Measurements from ENCODE around the gene RBM23.
"Not testable (repeated sequence)": the region's sequence is repeated elsewhere in the genome, so short reads cannot be mapped to it uniquely, and the experiment has no call there.

The RBM23 gene

DNA sequence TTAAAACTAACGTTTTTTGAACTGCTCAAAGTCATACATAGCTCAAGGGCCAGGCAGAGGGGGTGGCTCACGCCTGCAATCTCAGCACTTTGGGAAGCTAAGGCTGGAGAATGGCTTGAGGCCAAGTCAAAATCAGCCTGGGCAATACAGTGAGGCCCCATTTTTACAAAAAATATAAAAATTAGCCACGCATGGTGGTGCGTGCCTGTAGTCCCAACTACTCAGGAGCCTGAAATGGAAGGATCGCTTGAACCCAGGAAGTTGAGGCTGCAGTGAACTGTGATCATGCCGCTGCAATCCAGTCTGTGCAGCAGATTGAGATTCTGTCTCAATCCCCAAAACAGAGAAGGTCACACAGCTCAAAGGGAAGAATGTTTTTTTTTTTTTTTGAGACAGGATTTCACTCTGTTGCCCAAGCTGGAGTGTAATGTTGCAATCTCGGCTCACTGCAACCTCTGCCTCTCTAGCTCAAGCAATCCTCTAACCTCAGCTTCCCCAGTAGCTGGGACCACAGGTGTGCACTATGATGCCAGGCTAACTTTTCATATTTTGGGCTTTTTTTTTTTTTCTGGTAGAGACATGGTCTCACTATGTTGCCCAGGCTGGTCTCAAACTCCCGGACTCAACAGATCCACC lies 2.9 kb downstream of the RBM23 start:
- no peak for DNase-seq

DNA sequence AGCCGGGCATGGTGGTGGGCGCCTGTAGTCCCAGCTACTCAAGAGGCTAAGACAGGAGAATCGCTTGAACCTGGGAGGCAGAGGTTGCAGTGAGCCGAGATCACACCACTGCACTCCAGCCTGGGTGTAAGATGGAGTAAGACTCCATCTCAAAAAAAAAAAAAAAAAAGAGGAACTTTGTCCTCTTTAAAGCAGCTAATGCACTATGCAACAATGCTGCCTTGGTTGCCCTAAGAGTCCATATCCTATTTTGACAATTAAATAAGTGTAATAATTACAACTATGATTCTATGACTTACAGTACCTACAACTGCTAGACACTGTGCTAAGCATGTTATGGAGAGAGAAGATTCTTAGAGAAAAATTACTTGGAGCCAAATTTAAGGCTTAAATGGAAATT lies 4.1 kb downstream of the RBM23 start:
- not testable (repeated sequence) for DNase-seq

- no peak for DNase-seq
These were observed 8.0 kb downstream of the RBM23 start for GRCh38 chr14:22910916-22911315.

- DNase-seq, result no peak
These were observed 10.3 kb downstream of the RBM23 start for GRCh38 chr14:22908601-22909000.

GRCh38 chr14:22907429-22907828 lies 11.5 kb downstream of the RBM23 start:
- no peak for DNase-seq

- DNase-seq, result no peak
These were observed 12.9 kb downstream of the RBM23 start for GRCh38 chr14:22906073-22906472.

DNA sequence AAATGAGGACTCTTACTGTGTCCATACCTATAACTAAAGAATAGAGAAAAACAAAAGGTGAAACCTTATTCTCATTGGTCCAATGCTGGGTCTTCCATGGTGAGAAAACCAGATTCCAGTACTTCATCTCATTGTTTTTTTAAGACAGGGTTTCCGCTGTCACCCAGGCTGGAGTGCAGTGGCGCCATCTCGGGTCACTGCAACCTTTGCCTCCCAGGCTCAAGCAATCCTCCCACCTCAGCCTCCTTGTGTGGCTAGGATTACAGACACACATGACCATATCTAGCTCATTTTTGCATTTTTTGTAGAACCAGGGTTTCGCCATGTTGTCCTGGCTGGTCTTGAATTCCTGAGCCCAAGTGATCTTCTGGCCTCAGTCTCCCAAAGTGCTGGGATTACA lies 13.3 kb downstream of the RBM23 start:
- DNase-seq, result no peak

DNA sequence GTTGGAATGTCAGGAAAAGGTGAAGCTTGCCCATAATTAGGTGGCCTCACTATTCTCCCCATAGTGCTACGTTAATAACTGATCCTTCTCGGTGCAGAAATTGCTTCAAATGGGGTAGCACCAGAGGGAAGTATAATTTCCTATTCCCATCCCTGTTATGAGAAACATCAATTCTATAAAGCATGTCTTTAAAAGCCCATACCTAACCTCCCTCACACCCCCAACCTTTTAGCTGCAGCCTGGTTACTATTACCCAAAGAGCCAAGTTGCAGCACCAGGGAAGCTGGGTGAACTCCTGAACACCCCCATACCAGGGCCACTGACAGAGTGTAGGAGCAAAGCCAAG lies 15.2 kb downstream of the RBM23 start:
- no peak for DNase-seq

GRCh38 chr14:22901799-22902198 lies 17.1 kb downstream of the RBM23 start:
- no peak for DNase-seq

DNA sequence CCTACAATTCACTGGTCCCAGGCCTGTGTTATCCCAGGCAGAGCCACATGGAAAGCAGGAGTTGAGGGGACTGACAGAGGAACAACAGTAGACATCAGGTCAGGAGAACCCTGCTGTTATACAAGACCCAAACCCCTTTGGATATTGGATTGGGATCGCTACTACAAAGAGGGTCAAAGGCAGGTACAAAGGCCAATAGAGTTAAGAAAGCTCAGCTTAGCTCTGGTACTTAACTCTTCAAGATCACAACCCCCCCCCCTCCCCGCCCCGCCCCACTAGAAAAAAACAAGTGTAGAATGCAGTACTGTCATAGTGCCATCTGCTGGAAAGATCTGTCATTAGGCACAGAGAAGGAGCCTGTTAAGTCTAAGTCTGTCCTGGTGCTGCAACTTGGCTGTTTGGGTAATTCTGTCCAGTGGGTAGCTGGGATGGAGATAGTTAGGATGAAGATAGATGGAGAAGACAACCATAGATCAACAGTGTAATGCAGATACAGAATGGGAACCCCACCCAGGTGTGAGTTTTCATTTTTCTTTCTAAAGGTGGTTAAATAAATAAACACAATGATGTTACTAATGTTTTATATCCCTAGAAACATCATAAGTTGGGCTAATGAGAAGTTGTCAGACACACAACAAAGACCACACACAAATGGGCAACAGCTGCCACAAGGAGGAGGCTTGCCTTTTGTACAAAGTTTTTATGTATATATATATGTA lies 18.7 kb downstream of the RBM23 start:
- DNase-seq, result no peak

DNA sequence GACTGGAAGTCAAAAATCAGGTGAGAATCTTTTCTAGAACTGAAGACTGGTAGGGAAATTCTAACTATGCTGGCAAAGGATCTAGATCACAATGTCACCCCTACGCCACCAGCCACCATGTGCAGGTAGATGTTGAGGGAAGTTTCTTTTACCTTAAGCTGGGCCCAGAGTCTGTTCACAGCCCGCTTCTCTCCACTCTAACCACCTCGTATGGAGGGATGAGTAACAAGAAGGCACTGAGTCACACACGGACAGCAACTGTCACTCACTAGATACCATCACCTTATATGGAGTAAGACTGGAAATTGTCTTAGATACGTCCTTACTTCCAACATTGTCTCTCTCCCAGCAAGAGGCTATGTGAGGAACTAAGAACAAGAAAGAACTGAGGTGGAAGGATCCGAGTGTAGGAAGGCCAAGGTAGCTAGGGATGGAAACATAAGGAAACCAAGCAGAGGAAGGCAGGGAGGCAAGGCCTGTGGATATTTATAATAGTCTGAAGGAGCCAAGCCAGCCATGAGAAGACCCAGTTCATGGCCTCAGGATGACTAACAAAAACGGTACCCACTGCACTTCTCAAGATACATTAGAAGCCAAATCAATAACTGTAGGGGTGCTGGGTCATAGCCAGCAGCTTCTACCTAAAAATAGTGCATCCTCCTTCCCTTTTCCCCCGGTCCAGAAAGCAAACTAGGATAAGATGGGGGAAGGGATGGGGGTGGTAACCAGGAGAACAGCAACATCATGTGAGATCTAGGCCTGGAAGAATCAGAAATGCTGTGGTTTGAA lies 20.5 kb downstream of the RBM23 start:
- no peak for DNase-seq

DNA sequence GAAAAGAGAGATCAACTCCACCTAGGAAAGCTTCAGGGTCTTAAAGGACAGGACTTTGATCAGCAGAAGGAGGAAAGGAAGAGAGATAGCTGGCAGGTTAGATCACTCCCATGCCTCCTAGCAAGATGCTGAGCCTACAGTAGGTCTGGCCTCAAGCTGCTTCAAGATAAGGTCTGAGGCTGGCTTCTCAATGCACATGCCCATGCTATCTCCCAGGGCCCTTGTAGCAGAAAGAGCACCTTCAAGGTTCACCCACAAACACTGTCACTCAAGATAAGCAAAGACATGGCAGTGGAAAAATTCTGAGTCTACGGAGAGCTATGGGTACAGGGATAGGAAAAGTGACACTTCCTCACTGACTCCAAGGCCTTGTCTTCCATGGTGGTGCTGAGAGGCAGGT lies 21.6 kb downstream of the RBM23 start:
- no peak for DNase-seq

- DNase-seq, result no peak
These were observed 22.2 kb downstream of the RBM23 start for GRCh38 chr14:22896760-22897159.

DNA sequence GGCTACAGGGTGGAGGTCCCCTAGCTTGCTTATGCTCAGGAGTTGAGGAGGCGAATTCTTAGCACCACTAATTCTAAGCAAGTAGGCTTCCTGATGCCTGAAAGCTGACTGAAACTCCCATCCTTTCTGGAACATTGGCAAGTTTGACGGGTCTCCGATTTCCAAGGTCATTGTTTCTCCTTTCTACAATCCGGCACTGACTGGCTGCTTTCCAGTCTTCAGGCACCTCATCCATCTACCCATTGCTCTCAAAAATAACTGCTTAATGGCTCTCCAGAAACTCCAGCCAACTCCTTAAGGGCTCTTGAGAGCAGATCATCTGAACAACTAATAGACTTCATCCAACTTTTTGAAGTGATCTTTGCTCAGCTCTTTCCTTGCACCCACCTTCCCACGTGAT lies 22.6 kb downstream of the RBM23 start:
- no peak for DNase-seq

DNA sequence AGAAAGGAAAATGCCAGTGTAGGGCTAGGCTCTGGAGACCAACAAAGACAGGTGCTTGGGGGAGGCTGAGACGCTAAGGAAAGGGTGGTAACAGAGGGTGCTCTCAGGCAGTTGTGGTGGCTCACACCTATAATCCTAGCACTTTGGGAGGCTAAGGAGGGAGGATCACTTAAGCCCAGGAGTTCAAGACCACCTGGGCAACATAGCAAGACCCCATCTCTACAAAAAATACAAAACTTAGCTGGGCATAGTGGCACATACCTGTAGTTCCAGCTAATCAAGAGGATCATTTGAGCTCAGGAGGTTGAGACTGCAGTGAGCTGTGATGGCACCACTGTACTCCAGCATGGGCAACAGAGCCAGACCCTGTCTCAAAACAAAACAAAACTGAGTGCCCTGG lies 23.5 kb downstream of the RBM23 start:
- DNase-seq, result no peak

- DNase-seq, result no peak
These were observed 25.2 kb downstream of the RBM23 start for GRCh38 chr14:22893706-22894105.

- no peak for DNase-seq
These were observed 26.5 kb downstream of the RBM23 start for GRCh38 chr14:22892488-22892887.

DNA sequence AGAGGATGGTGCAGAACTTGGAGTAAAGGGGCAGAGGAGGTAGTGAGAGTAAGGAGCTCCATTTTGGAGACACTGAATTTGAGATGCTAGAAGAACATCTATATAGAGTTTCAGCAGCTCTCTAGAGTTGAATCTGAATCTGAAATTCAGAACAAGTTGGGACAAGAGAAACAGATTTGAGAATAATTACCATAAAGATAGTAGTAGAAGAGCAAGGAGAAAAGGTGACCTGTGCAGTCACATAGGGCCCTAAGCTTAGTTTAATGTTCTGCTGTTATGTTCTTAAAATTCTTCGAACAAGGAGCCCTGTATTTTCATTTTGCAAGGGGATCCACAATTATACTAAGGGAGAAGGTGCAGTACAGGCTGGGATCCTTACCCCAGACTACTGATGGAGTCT lies 28.5 kb downstream of the RBM23 start:
- DNase-seq, result no peak

- DNase-seq, result no peak
These were observed 30.3 kb downstream of the RBM23 start for GRCh38 chr14:22888662-22889061.

GRCh38 chr14:22887990-22888378 lies 31.0 kb downstream of the RBM23 start:
- no peak for DNase-seq

DNA sequence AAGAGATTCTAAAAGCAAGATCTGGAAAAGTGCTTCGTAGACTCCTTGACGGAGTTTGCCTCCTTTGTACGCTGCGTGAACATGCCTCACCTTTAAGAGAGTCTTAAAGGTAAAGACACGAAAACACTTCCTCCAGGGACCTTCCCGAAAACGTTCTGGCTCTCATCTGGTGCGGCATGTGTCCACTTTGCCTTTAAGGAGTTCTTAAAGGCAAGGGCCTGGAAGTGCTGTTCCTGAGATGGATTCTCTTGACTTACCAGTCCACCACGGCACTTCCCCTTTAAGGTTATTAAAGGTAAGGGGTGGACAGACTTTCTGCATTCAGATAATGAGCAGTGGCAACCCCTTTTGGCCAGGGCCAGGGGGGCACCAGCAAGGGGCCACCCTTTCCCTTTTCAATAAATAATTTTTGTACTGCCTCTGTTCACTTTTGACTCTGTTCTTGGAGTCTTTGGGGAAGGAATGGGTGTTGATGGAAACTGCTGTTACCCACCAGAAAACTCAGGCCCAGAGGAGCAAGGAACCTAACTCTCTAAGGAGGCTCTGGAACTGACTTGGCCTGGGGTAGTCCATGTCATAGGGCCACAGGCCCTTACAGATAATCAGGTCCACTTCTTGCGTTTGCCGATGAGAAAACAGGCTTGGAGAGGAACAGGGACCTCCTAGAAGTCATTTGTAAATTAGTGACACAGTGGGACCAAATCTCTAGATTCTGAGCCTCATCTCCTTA lies 31.5 kb downstream of the RBM23 start:
- DNase-seq, result no peak

- no peak for DNase-seq
These were observed 32.3 kb downstream of the RBM23 start for GRCh38 chr14:22886500-22887259.

DNA sequence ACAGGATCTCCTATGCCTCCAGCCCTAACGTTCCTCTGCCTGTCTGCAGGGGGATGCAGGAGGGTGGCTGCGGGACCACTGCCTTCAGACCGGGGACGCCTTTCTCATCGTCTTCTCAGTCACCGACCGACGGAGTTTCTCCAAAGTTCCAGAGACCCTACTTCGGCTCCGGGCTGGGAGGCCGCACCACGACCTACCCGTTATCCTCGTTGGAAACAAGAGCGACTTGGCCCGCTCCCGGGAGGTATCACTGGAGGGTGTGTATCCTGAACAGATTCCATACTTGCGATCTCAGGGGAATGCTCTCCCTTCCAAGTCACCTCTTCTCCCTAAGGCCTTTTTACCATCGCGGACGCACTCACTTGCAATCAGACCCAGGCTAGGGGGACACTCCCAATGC lies 33.0 kb downstream of the RBM23 start:
- DNase-seq, result no peak

All from NCI-H2081 treated with DMSO at 0.1 percent for 48 hours (cell line).